ENCODE data around the gene PBX1.

- TF ChIP-seq EZH2 (IDR thresholded peaks at IDR 0.05; ENCODE audit: borderline replicate concordance) = no peak
- TF ChIP-seq CTCF (IDR thresholded peaks at IDR 0.05; ENCODE audit: poor library complexity) = no peak
Observed at GRCh38 chr1:164515711-164516331, 43.2 kb upstream of the PBX1 start.
